Smooth muscle cell (in vitro differentiated cells): ENCODE results near the gene PROSER3. TPM values are rescaled to one million over a fixed set of nuclear protein-coding genes. Genes with fewer than 3 reads are reported as not detected.

ENCODE experiments used
- DNase-seq: peaks from one replicate; lab custom pipeline; 2025; ENCODE audit not compliant: unreplicated experiment; lab: John Stamatoyannopoulos, UW
- H2AFZ ChIP-seq: fragments of 200-600 bp; sonication (generic); 2 replicates; pipeline ENCODE4 v1.6.0; 2016; ENCODE audit warnings: antibody characterized with exemption, low read depth, mild to moderate bottlenecking
- H3F3A ChIP-seq: fragments of 200-600 bp; sonication (generic); 2 replicates; pipeline ENCODE4 v1.6.0; 2017; ENCODE audit warnings: antibody characterized with exemption, low read depth
- H3K27ac ChIP-seq: fragments of 200-600 bp; sonication (generic); 2 replicates; pipeline ENCODE4 v1.5.1; 2016; ENCODE audit warnings: low read depth, mild to moderate bottlenecking
- H3K27me3 ChIP-seq: fragments of 200-600 bp; sonication (generic); 2 replicates; pipeline ENCODE4 v1.6.1; 2016; ENCODE audit warnings: low read depth, mild to moderate bottlenecking
- H3K36me3 ChIP-seq: fragments of 200-600 bp; sonication (generic); 2 replicates; pipeline ENCODE4 v1.5.1; 2016; ENCODE audit warnings: low read depth
- H3K4me1 ChIP-seq: fragments of 200-600 bp; sonication (generic); 2 replicates; pipeline ENCODE4 v1.5.1; 2016; ENCODE audit warnings: low read depth
- H3K4me2 ChIP-seq: fragments of 200-600 bp; sonication (generic); 2 replicates; pipeline ENCODE4 v1.6.0; 2016; ENCODE audit warnings: mild to moderate bottlenecking
- H3K4me3 ChIP-seq: fragments of 200-600 bp; sonication (generic); 2 replicates; pipeline ENCODE4 v1.5.1; 2016; ENCODE audit warnings: mild to moderate bottlenecking
- H3K79me2 ChIP-seq: fragments of 200-600 bp; sonication (generic); 2 replicates; pipeline ENCODE4 v1.6.0; 2016; ENCODE audit warnings: low read depth, mild to moderate bottlenecking
- H3K9ac ChIP-seq: fragments of 200-600 bp; sonication (generic); 2 replicates; pipeline ENCODE4 v1.6.0; 2016; ENCODE audit warnings: low read depth
- H3K9me3 ChIP-seq: fragments of 200-600 bp; sonication (generic); replicated peaks from 2 replicates; pipeline ENCODE4 v1.5.1; 2016; ENCODE audit warnings: low read depth
- H4K20me1 ChIP-seq: fragments of 200-600 bp; sonication (generic); 2 replicates; pipeline ENCODE4 v1.6.0; 2016; ENCODE audit warnings: low read depth
- WGBS: methylation state at CpG from one replicate; pipeline ENCODE4 v1.1.7; 2016; ENCODE audit warnings: low lambda C conversion rate; 5-methylcytosine and 5-hydroxymethylcytosine counted together
- polyA plus RNA-seq: library from polyadenylated mRNA; unstranded; fragments of >200 nt; fragmentation: Nextera tagmentation; extraction: Ambion mirVana; gene quantifications from 2 replicates; pipeline ENCODE4 v1.2.1, GENCODE V29; 2016
- total RNA-seq: library from RNA; depleted of rRNA; stranded (reverse); fragments of >200 nt; gene quantifications from 2 replicates; pipeline ENCODE4 v1.2.3, GENCODE V29; 2014
- TF ChIP-seq, protein P1 (sequence below): fragments of 200-600 bp; sonication (generic); IDR thresholded peaks from 2 replicates; pipeline ENCODE4 v1.5.1; 2017; ENCODE audit warnings: borderline replicate concordance, mild to moderate bottlenecking, antibody characterized with exemption; ENCODE audit not compliant: insufficient read depth, poor library complexity, severe bottlenecking

PROSER3 gene
- total and polyA plus RNA-seq, 2 experiments from 2014 or later, result 13.7 to 24.8 TPM

- peak overlapping the region; percentile 99 for H3K27ac ChIP-seq
- peak overlapping the region; percentile 86 for H3K4me2 ChIP-seq
- H3K4me1 ChIP-seq, result peaks cover 28% of the 10 kb centered on the region
- peak overlapping the region; percentile 91 for H3K9ac ChIP-seq
- H3K79me2 ChIP-seq, result peaks cover 29% of the 10 kb centered on the region
- peak; percentile 82 for DNase-seq
- no peaks in the 10 kb centered on the region for H3K9me3 ChIP-seq
- peaks cover 27% of the 10 kb centered on the region for H3F3A ChIP-seq
- TF ChIP-seq, protein P1, sequence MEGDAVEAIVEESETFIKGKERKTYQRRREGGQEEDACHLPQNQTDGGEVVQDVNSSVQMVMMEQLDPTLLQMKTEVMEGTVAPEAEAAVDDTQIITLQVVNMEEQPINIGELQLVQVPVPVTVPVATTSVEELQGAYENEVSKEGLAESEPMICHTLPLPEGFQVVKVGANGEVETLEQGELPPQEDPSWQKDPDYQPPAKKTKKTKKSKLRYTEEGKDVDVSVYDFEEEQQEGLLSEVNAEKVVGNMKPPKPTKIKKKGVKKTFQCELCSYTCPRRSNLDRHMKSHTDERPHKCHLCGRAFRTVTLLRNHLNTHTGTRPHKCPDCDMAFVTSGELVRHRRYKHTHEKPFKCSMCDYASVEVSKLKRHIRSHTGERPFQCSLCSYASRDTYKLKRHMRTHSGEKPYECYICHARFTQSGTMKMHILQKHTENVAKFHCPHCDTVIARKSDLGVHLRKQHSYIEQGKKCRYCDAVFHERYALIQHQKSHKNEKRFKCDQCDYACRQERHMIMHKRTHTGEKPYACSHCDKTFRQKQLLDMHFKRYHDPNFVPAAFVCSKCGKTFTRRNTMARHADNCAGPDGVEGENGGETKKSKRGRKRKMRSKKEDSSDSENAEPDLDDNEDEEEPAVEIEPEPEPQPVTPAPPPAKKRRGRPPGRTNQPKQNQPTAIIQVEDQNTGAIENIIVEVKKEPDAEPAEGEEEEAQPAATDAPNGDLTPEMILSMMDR, result no peak
- H4K20me1 ChIP-seq, result peaks cover 20% of the 10 kb centered on the region
- H3K4me3 ChIP-seq, result peak overlapping the region; percentile 69
- H2AFZ ChIP-seq, result no peak overlapping the region
- under 1% methylated on average over 19 of the region's 19 CpGs for WGBS
- H3K27me3 ChIP-seq, result no peaks in the 10 kb centered on the region
- peaks cover 4% of the 10 kb centered on the region for H3K36me3 ChIP-seq
Measured at GRCh38 chr19:35757231-35757748, 686 bp upstream of the PROSER3 start.

DNA sequence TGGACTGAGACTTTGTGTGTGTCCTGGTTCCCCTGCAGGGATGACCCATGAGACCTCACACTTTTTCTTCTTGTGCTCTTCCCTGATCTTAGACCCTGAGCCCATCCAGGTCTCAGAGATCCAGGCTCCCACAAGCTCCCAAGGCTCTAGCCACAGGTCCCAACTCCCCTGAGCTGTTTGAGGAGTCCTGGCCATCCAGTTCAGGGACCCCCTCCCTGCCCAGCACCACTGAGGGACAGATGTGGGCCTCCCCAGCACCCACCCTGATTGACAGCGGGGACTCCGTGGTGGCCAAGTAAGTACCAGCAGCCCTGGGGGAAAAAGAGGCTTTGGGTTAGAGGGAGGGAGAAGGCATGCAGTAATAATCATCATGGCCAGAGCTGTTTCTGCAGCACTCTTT is 1.7 kb downstream of the PROSER3 start:
- DNase-seq, result no peak
- 89% methylated on average over 2 of the region's 2 CpGs for WGBS
- no peak overlapping the region for H3K4me3 ChIP-seq
- TF ChIP-seq, protein P1, result no peak
- peaks cover 19% of the 10 kb centered on the region for H3F3A ChIP-seq
- peaks cover 17% of the 10 kb centered on the region for H4K20me1 ChIP-seq
- no peak overlapping the region for H3K27ac ChIP-seq
- peak overlapping the region; percentile 86 for H3K4me2 ChIP-seq
- no peak overlapping the region for H3K9ac ChIP-seq
- H3K27me3 ChIP-seq, result no peaks in the 10 kb centered on the region
- peaks cover 28% of the 10 kb centered on the region for H3K4me1 ChIP-seq
- no peak overlapping the region for H2AFZ ChIP-seq
- peaks cover 29% of the 10 kb centered on the region for H3K79me2 ChIP-seq
- H3K36me3 ChIP-seq, result peaks cover 4% of the 10 kb centered on the region
- H3K9me3 ChIP-seq, result no peaks in the 10 kb centered on the region

DNA sequence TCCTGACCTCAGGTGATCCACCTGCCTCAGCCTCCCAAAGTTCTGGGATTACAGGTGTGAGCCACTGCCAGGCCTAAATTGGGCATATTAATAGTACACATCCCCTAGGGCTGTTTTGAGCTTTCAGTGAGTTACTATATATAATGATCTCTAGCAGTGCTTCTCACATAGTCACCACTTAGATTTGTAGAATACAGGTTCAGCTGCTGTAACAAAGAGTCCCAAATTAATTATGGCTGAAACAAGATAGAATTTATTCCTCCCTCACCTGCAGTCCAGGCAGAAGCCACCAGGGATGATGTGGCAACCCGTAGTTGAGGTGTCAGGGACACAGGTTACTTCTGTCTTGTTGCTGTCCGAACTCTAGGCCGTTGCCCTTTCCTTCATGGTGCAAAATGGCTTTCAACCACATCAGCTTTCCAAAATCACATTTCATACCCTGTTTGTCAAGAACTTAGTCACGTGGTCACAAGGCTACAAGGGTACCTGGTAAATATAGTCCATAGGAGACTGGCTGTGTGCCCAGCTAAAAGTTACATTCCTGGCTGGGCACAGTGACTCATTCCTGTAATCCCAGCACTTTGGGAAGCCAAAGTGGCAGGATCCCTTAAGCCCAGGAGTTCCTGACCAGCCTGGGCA is 2.9 kb downstream of the PROSER3 start:
- no peak overlapping the region for H3K4me3 ChIP-seq
- no peak overlapping the region for H3K4me2 ChIP-seq
- no peaks in the 10 kb centered on the region for H3K27me3 ChIP-seq
- peaks cover 20% of the 10 kb centered on the region for H3K4me1 ChIP-seq
- no peak for DNase-seq
- peaks cover 29% of the 10 kb centered on the region for H3K79me2 ChIP-seq
- H4K20me1 ChIP-seq, result peaks cover 13% of the 10 kb centered on the region
- H3F3A ChIP-seq, result peaks cover 9% of the 10 kb centered on the region
- H3K9me3 ChIP-seq, result no peaks in the 10 kb centered on the region
- no peak overlapping the region for H2AFZ ChIP-seq
- H3K9ac ChIP-seq, result no peak overlapping the region
- no peak overlapping the region for H3K27ac ChIP-seq
- H3K36me3 ChIP-seq, result peaks cover 4% of the 10 kb centered on the region
- WGBS, result 94% methylated on average over 4 of the region's 4 CpGs
- TF ChIP-seq, protein P1, result no peak
